Parathyroid adenoma (tissue), 2 donors: ENCODE results near the gene BLVRB.

ENCODE experiments used
- H2AFZ ChIP-seq: fragments of 300-600 bp; sonication (generic); one replicate; pipeline ENCODE4 v1.7.0; 2017; ENCODE audit warnings: antibody characterized with exemption, mild to moderate bottlenecking
- H3K27ac ChIP-seq: fragments of 300-600 bp; sonication (generic); one replicate; pipeline ENCODE4 v1.7.0; 2017
- H3K27me3 ChIP-seq: fragments of 300-600 bp; sonication (generic); one replicate; pipeline ENCODE4 v1.7.0; 2017; ENCODE audit warnings: low read length; ENCODE audit not compliant: control insufficient read depth, insufficient read depth
- H3K36me3 ChIP-seq: fragments of 300-600 bp; sonication (generic); one replicate; pipeline ENCODE4 v1.7.0; 2017; ENCODE audit warnings: low read length; ENCODE audit not compliant: control insufficient read depth, insufficient read depth
- H3K4me1 ChIP-seq: fragments of 300-600 bp; sonication (generic); one replicate; pipeline ENCODE4 v1.7.0; 2017; ENCODE audit warnings: control low read depth
- H3K4me2 ChIP-seq: fragments of 300-600 bp; sonication (generic); one replicate; pipeline ENCODE4 v1.7.0; 2017; ENCODE audit warnings: low read length
- H3K4me3 ChIP-seq: fragments of 300-600 bp; sonication (generic); one replicate; pipeline ENCODE4 v1.7.0; 2017; ENCODE audit warnings: low read depth, low read length
- H3K79me2 ChIP-seq: fragments of 300-600 bp; sonication (generic); one replicate; pipeline ENCODE4 v1.7.0; 2017; ENCODE audit warnings: control low read depth
- H3K9ac ChIP-seq: fragments of 300-600 bp; sonication (generic); one replicate; pipeline ENCODE4 v1.7.0; 2017; ENCODE audit warnings: mild to moderate bottlenecking
- H3K9me3 ChIP-seq: fragments of 300-600 bp; sonication (generic); one replicate; pipeline ENCODE4 v1.7.0; 2017; ENCODE audit warnings: low read length; ENCODE audit not compliant: control insufficient read depth
- CTCF ChIP-seq: fragments of 300-600 bp; sonication (generic); IDR thresholded peaks from one replicate; pipeline ENCODE4 v1.7.0; 2017; ENCODE audit warnings: antibody characterized with exemption, mild to moderate bottlenecking
- donor health status: primary hyperparathyroidism.

The BLVRB gene

GRCh38 chr19:40499320-40499719 is 33.8 kb upstream of the BLVRB start:
- no peak for TF ChIP-seq CTCF
- H3K9ac ChIP-seq = no peak overlapping the region
- no peak overlapping the region for H2AFZ ChIP-seq
- no peaks in the 10 kb centered on the region for H3K9me3 ChIP-seq
- no peak overlapping the region for H3K27ac ChIP-seq
- no peaks in the 10 kb centered on the region for H3K4me1 ChIP-seq
- H3K27me3 ChIP-seq = no peaks in the 10 kb centered on the region
- no peaks in the 10 kb centered on the region for H3K79me2 ChIP-seq
- no peak overlapping the region for H3K4me2 ChIP-seq
- H3K4me3 ChIP-seq = no peak overlapping the region
- no peaks in the 10 kb centered on the region for H3K36me3 ChIP-seq

GRCh38 chr19:40497214-40497613 is 31.7 kb upstream of the BLVRB start:
- no peak overlapping the region for H3K9ac ChIP-seq
- H3K4me1 ChIP-seq = no peaks in the 10 kb centered on the region
- no peak overlapping the region for H3K4me3 ChIP-seq
- H3K27ac ChIP-seq = no peak overlapping the region
- TF ChIP-seq CTCF = no peak
- H3K36me3 ChIP-seq = no peaks in the 10 kb centered on the region
- no peaks in the 10 kb centered on the region for H3K9me3 ChIP-seq
- no peaks in the 10 kb centered on the region for H3K79me2 ChIP-seq
- H3K27me3 ChIP-seq = no peaks in the 10 kb centered on the region
- H2AFZ ChIP-seq = no peak overlapping the region
- no peak overlapping the region for H3K4me2 ChIP-seq

- TF ChIP-seq CTCF = no peak
- Histone ChIP-seq H3K27me3 (no peaks in the 10 kb centered on the region), H3K27ac (no peak overlapping the region), H3K9ac (no peak overlapping the region), H3K9me3 (no peaks in the 10 kb centered on the region), H3K36me3 (no peaks in the 10 kb centered on the region), H3K79me2 (no peaks in the 10 kb centered on the region), H2AFZ (no peak overlapping the region), H3K4me1 (no peaks in the 10 kb centered on the region), H3K4me3 (no peak overlapping the region), H3K4me2 (no peak overlapping the region)
These were observed 28.8 kb upstream of the BLVRB start for GRCh38 chr19:40494191-40494838.

GRCh38 chr19:40493778-40494177 is 28.2 kb upstream of the BLVRB start:
- H3K79me2 ChIP-seq = no peaks in the 10 kb centered on the region
- no peak for TF ChIP-seq CTCF
- H3K4me3 ChIP-seq = no peak overlapping the region
- no peaks in the 10 kb centered on the region for H3K27me3 ChIP-seq
- no peaks in the 10 kb centered on the region for H3K9me3 ChIP-seq
- H3K9ac ChIP-seq = no peak overlapping the region
- H3K4me1 ChIP-seq = no peaks in the 10 kb centered on the region
- no peak overlapping the region for H3K27ac ChIP-seq
- no peaks in the 10 kb centered on the region for H3K36me3 ChIP-seq
- H2AFZ ChIP-seq = no peak overlapping the region
- no peak overlapping the region for H3K4me2 ChIP-seq

GRCh38 chr19:40492274-40492673 is 26.7 kb upstream of the BLVRB start:
- H2AFZ ChIP-seq = no peak overlapping the region
- no peaks in the 10 kb centered on the region for H3K79me2 ChIP-seq
- no peaks in the 10 kb centered on the region for H3K36me3 ChIP-seq
- no peak overlapping the region for H3K4me2 ChIP-seq
- H3K4me3 ChIP-seq = no peak overlapping the region
- TF ChIP-seq CTCF = no peak
- no peak overlapping the region for H3K9ac ChIP-seq
- H3K9me3 ChIP-seq = no peaks in the 10 kb centered on the region
- H3K27ac ChIP-seq = no peak overlapping the region
- no peaks in the 10 kb centered on the region for H3K27me3 ChIP-seq
- no peaks in the 10 kb centered on the region for H3K4me1 ChIP-seq
